CD4-positive, alpha-beta T cell treated with Interleukin-2 at 100 ng/mL for 4 hours (primary cell): Measurements from ENCODE around the gene CAMSAP1.

ENCODE experiments used
- DNase-seq: peaks from one replicate; pipeline ENCODE4 v3.0.0-alpha.2; 2020; ENCODE audit warnings: low spot score

The CAMSAP1 gene

GRCh38 chr9:135840107-135840506 is 67.2 kb downstream of the CAMSAP1 start:
- no peak for DNase-seq

- no peak for DNase-seq
Observed at GRCh38 chr9:135839516-135839915, 67.8 kb downstream of the CAMSAP1 start.

- DNase-seq = no peak
Observed at GRCh38 chr9:135835131-135835530, 72.2 kb downstream of the CAMSAP1 start.

GRCh38 chr9:135833864-135834263 is 73.5 kb downstream of the CAMSAP1 start:
- DNase-seq = no peak

- DNase-seq = no peak
Observed at GRCh38 chr9:135830496-135830895, 76.8 kb downstream of the CAMSAP1 start.

GRCh38 chr9:135828656-135829055 is 78.7 kb downstream of the CAMSAP1 start:
- DNase-seq = no peak

GRCh38 chr9:135827866-135828580 is 79.3 kb downstream of the CAMSAP1 start:
- DNase-seq = no peak

GRCh38 chr9:135827301-135827700 is 80.0 kb downstream of the CAMSAP1 start:
- no peak for DNase-seq

- no peak for DNase-seq
Observed at GRCh38 chr9:135826188-135826545, 81.2 kb downstream of the CAMSAP1 start.

- no peak for DNase-seq
Observed at GRCh38 chr9:135825435-135826187, 81.7 kb downstream of the CAMSAP1 start.

GRCh38 chr9:135823036-135823435 is 84.3 kb downstream of the CAMSAP1 start:
- DNase-seq = no peak

- DNase-seq = no peak
Observed at GRCh38 chr9:135822374-135822755, 85.0 kb downstream of the CAMSAP1 start.

GRCh38 chr9:135821733-135822373 is 85.5 kb downstream of the CAMSAP1 start:
- no peak for DNase-seq

GRCh38 chr9:135821116-135821515 is 86.2 kb downstream of the CAMSAP1 start:
- DNase-seq = no peak

GRCh38 chr9:135820661-135821060 is 86.7 kb downstream of the CAMSAP1 start:
- no peak for DNase-seq

- no peak for DNase-seq
Observed at GRCh38 chr9:135819905-135820304, 87.4 kb downstream of the CAMSAP1 start.

GRCh38 chr9:135818718-135819475 is 88.4 kb downstream of the CAMSAP1 start:
- no peak for DNase-seq

- no peak for DNase-seq
Observed at GRCh38 chr9:135817951-135818717, 89.2 kb downstream of the CAMSAP1 start.

GRCh38 chr9:135816651-135816970 is 90.7 kb downstream of the CAMSAP1 start:
- DNase-seq = no peak

GRCh38 chr9:135815830-135816650 is 91.3 kb downstream of the CAMSAP1 start:
- DNase-seq = no peak

GRCh38 chr9:135815413-135815812 is 91.9 kb downstream of the CAMSAP1 start:
- no peak for DNase-seq
